HG02885 (cell line): Measurements from ENCODE around the gene ALDH3B2.
A peak's percentile ranks its signal among the peaks of the same experiment; 100 is the strongest.
"Not testable (repeated sequence)": the region's sequence is repeated elsewhere in the genome, so short reads cannot be mapped to it uniquely, and the experiment has no call there.

Experiments
- ATAC-seq: cut with Tn5 transposase; IDR thresholded peaks from one replicate; pipeline ENCODE4 v1.9.1; 2021; ENCODE audit warnings: mild to moderate bottlenecking; ENCODE audit not compliant: unreplicated experiment, poor library complexity

The ALDH3B2 gene

GRCh38 chr11:67632175-67632981 lies 42.0 kb downstream of the ALDH3B2 start:
- no peak for ATAC-seq

- no peak for ATAC-seq
These were observed 42.6 kb downstream of the ALDH3B2 start for GRCh38 chr11:67631853-67632174.

DNA sequence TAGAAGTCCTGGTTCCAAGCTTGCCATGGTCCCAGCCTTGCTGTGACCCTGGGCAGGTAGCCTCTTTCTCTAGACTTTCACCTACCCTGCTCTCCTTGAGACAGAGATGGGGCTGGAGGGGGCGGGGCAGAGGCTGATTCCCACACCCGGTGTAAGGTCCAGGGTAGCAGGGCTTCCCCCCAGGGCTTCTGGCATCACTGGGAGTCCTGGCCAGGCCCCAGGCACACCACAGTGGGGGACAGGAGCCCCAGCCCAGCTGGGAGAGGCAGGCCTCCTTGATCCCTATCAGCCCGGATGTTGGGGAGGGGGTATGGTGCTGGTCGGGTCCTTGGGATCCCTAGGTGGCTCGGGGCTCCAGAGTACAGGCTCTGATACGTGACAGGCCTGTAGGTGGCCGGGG lies 43.0 kb downstream of the ALDH3B2 start:
- ATAC-seq = no peak

DNA sequence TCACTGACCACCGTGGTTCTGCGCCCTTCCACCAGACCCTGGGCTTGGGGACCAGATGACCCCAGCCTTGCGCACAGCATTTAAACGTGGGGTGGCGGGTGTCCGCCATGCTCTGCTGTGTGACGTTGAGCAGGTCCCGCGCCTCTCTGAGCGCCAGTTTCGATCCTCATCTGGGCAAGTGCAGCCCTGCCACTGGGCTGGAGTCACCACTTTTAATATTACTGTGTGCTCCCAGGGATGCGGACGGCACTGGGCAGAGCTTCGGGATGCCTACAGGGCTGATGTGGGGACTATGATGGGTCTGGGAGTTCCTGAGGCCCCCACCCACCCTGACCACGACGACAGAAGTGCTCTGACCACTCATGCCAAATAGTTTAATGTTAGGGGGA lies 43.5 kb downstream of the ALDH3B2 start:
- ATAC-seq = no peak

DNA sequence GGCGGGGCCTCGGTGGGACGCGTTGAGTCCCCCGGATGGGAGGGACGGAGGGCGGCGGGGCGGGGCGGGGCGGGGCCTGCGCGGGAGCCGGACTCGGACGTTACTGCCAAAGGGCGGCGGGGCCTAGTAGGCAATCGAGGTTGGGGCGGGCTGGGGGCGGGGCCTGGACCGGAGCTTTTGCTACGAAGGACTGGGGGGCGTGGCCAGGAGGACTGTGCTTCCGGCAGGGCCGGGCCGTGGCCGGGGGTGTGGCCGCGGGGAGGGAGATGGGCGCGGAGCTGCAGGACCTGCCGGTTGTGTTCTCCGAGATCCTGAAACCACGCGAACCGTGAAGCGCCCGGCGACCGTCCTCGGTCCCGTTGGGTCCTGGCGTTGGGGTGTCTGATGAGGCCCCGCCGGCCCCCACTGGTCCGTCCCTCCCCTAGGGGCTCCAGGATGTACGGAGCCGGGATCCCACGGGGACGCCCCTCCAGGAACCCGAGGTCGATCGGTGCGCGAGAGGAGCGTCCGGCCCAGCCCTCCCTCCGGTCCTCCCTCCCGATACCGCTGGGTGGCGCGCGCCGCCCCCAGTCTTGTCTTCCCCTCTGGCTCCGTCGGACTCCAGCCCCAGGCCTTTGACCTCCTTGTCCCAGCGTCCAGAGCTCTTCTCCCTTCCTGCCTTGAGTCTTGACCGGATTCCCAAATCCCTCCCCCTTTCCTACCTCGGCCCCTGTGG lies 44.0 kb downstream of the ALDH3B2 start:
- ATAC-seq = peak; percentile 68

- ATAC-seq = peak; percentile 40
These were observed 44.8 kb downstream of the ALDH3B2 start, which contains the start of gene NUDT8 for GRCh38 chr11:67629386-67630227. NUDT8 (minus strand) TSS chr11:67629937; CDS start chr11:67629911, 26 bp downstream.

DNA sequence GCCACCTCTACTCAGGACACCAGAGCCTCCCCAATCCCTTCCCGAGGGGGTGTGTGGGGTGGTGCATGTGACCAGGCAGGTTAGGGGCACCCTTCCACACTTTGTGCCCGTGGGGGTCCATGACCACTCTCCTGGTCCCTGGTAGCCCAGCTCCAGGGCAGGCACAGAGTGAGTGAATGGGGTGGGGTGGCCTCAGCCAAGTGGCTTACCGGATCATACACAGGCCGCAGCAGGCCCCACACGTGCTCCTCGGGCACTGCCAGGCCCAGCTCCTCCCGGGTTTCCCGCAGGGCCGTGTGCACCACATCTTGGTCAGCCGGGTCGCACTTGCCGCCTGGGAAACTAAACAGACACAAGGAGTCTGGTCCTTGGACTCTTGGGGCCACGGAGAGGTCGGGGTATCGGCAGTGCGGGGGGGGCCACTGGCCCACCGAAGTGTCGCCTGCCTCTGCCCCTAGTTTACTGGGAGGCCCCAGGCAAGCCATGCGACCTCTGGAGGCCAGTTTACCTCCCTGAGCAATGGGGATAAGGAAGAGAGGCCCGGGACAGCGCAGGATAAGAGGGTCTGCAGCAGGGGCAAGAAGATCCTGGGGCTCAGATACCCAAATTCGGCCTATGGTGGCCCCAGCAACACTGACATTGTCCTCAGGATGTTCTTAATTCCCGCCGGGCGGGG lies 45.6 kb downstream of the ALDH3B2 start:
- no peak for ATAC-seq

GRCh38 chr11:67627812-67628624 lies 46.4 kb downstream of the ALDH3B2 start:
- no peak for ATAC-seq

DNA sequence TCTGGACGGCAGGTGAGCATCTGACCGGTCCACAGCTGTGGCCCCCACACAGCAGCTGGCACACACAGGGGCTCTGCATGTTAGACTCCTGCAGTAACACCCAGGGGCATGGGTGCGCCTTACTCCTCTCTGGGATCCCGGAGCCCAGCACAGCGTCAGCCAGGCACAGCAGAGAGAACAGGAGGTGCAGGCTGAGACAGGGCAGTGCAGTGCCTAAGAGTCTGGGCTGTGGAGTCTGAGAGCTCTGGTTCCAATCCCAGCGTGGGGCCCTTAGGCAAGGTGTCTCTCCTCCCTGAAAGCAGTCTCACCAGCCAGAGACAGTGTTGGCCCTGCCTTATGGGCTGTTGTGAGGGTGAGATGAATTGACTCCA lies 47.0 kb downstream of the ALDH3B2 start:
- no peak for ATAC-seq

GRCh38 chr11:67626970-67627369 lies 47.5 kb downstream of the ALDH3B2 start:
- ATAC-seq = no peak

GRCh38 chr11:67626131-67626833 lies 48.1 kb downstream of the ALDH3B2 start:
- not testable (repeated sequence) for ATAC-seq

DNA sequence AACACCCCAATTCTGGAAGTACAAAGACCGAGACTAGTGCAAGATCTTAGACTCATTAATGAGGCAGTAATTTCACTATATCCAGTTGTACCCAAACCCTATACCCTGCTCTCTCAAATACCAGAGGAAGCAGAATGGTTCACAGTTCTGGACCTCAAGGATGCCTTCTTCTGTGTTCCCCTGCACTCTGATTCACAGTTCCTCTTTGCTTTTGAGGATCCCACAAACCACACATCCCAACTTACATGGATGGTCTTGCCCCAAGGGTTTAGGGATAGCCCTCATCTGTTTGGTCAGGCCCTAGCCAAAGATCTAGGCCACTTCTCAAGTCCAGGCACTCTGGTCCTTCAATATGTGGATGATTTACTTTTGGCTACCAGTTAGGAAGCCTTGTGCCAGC lies 50.6 kb downstream of the ALDH3B2 start:
- ATAC-seq = not testable (repeated sequence)

DNA sequence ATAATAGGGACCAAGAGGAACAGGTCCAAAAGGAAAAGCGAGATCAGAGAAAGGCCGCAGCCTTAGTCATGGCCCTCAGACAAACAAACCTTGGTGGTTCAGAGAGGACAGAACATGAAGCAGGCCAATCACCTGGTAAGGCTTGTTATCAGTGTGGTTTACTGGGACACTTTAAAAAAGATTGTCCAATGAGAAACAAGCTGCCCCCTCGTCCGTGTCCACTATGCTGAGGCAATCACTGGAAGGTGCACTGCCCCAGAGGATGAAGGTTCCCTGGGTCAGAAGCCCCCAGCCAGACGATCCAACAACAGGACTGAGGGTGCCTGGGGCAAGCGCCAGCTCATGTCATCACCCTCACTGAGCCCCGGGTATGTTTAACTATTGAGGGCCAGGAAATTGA lies 51.5 kb downstream of the ALDH3B2 start:
- ATAC-seq = not testable (repeated sequence)

DNA sequence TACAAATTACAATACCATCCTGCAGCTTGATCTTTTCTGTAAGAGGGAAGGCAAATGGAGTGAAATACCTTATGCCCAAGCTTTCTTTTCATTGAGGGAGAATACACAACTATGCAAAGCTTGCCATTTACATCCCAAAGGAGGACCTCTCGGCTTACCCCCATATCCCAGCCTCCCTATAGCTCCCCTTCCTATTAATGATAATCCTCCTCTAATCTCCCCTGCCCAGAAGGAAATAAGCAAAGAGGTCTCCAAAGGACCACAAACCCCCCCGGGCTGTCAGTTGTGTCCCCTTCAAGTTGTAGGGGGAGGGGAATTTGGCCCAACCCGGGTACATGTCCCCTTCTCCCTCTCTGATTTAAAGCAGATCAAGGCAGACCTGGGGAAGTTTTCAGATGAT lies 52.5 kb downstream of the ALDH3B2 start:
- not testable (repeated sequence) for ATAC-seq

DNA sequence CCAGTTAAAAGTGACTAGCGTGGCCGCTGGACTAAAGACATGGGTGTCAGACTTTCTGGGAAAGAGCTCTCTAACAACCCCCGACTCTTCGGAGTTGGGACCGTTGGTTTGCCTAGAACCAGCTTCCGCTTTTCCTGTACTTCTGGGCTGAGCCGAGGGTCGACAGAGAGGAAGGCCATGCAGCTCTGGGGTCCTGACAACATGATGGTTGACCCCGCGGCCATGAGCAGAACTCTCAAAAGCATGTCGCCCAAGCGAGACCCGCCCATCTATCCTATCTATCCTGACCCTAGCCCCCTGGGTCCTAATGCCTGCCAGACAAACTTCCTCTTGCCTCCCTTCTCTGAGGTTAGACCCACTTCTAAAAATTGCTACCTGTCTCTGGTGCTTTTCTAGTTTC lies 53.8 kb downstream of the ALDH3B2 start:
- ATAC-seq = not testable (repeated sequence)

GRCh38 chr11:67619683-67620618 lies 54.5 kb downstream of the ALDH3B2 start:
- ATAC-seq = not testable (repeated sequence)

- not testable (repeated sequence) for ATAC-seq
These were observed 55.3 kb downstream of the ALDH3B2 start for GRCh38 chr11:67618901-67619659.
